Activated CD8-positive, alpha-beta memory T cell treated with anti-CD3 and anti-CD28 coated beads, Interleukin-2, amount 50 U/mL, for 1 hour (primary cell): ENCODE measurements around the gene MYBPC3.

Experiments used
- DNase-seq: peaks from one replicate; pipeline ENCODE4 v3.0.0-alpha.2; 2020; ENCODE audit errors: extremely low read depth

Gene MYBPC3

GRCh38 chr11:47384498-47384897, 32.0 kb upstream of the MYBPC3 start:
- no peak for DNase-seq

DNA sequence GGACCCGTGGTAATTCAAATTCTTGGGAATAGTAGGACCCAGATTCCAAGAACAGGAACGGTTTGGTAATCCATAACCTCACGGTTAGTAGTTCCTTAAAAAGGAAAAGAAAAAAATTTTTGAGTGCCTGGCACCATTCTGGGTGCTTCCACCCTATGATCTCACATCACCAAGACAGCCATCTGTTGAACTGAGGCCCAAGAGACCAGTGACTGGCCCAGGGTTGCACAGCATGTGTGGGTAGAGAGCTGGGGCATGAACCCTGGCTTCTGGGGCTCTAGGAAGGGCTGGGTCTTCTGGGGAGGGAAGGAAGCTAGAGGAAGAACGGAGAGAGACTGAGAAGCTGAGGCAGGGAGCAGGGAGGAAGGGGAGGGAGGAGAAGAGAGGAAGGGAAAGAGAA, 30.6 kb upstream of the MYBPC3 start:
- DNase-seq: no peak

GRCh38 chr11:47380078-47380477, 27.6 kb upstream of the MYBPC3 start:
- no peak for DNase-seq

DNA sequence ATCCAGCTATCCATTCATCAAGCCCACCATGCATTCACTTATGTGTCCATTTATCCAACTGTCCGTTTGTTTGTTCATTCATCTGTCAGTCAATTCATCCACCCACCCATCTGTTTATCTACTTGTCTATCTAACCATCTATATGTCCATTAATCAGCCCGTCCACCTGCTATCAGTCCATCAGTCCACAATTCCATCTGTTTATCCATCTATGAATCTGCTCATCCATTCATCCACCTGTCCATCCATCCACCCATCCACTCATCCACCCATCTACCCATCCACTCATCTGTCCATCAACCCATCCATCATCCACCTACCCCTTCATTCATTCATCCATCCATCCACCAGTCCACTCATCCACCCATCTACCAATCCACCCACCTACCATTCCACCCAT, 26.8 kb upstream of the MYBPC3 start:
- DNase-seq: no peak

GRCh38 chr11:47378836-47379170, 26.3 kb upstream of the MYBPC3 start:
- no peak for DNase-seq

GRCh38 chr11:47378010-47378835, 25.7 kb upstream of the MYBPC3 start, which contains the start of gene SPI1:
Gene SPI1 (minus strand): TSS chr11:47378547. CDS start chr11:47378353, 194 bp downstream.
- no peak for DNase-seq

GRCh38 chr11:47377571-47378009, 25.1 kb upstream of the MYBPC3 start:
- no peak for DNase-seq

DNA sequence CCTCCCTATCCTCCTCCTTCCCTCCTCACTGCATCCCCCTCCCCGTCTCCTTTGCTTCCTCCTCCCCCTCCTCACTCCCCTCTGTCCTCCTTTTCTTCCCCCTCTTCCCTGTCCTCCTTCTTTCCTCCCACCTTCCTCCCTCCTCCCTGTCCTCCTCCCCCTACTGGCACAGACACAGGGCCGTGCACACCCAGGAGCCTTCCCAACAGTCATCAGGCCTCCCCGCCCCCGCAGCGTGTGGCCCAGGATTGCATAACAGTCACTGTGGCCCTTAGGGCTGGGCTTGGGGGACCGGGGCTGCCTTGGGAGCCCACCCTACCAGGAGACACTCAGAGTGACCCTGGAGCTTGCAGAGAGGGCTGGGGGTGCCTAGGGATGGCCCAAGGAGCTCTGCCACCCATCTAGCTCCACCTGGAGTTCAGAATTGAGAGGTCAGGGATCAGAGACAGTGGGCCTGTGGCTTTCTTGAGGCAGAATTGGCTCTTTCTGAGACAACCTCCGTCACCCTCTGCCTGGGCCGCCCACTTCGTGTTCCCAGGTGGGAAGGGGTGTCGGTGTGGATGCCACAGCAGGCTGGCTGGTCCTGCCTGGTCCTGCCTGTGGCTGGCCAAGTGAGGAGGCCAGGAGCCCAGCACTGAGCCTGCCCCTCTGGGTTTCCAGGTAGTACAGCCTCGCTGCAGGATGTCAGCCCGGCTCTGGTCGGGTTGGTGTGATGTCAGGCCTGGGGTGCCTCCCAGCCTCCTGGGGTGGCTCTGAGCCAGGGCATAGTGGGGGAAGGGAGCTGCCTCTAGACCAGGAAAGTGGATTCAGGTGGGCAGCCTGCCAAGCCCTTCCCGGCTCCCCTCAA, 24.2 kb upstream of the MYBPC3 start:
- no peak for DNase-seq

DNA sequence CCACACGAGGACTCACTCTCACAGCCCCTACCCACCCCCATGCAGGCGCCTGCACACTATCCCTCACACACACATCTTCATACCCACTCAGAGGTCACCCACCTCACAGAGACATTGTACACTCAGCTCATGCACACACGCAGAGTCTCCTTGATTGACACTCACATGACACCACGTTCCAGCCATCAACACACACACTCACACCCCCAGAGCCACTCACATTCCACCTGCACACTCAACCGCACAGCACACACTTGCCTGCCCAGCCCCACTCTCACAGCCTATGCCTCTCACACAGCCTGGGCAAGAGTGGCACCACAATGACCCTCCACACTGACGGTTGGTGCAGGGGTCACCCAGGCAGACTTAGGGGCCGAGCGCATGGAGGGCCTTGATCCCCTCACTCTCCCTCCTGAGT, 23.6 kb upstream of the MYBPC3 start:
- no peak for DNase-seq

DNA sequence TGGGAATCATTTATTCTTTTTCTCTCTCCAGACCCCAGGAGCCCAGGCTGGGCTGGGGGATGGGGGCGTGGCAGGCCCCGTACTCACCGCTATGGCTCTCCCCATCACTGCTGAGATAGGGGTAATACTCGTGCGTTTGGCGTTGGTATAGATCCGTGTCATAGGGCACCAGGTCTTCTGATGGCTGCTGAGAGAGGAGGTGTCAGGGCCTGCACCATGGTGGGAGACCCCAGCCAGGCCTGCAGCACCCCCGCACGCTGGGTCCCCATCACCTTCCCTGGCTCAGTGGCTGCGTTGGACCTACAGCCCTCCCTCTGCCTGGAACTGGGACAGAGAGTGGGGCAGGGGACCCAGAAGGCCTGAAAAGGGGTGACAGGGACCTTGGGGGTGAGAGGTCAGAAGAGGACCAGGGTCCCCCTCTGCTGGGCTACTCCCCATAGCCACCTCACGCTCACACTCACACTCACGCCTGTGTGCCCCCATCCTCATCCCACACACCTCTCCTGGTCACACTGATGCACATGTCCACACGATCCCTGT, 23.1 kb upstream of the MYBPC3 start:
- DNase-seq: no peak

GRCh38 chr11:47375020-47375419, 22.5 kb upstream of the MYBPC3 start:
- DNase-seq: no peak

DNA sequence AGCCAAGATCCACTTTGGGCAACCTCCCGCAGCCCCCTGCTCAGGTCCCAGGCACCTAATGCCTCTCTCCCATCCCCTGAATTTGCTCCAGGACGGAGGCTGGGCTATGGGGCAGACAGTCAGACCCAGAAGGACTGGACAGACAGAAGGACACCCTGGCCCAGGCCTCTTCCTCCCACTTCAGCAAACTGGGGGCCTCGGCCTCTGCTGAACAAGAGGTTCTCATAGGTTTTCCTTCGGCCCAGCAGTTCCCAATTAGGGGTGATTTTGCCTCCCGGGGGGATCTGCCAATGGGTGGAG, 22.2 kb upstream of the MYBPC3 start:
- no peak for DNase-seq

DNA sequence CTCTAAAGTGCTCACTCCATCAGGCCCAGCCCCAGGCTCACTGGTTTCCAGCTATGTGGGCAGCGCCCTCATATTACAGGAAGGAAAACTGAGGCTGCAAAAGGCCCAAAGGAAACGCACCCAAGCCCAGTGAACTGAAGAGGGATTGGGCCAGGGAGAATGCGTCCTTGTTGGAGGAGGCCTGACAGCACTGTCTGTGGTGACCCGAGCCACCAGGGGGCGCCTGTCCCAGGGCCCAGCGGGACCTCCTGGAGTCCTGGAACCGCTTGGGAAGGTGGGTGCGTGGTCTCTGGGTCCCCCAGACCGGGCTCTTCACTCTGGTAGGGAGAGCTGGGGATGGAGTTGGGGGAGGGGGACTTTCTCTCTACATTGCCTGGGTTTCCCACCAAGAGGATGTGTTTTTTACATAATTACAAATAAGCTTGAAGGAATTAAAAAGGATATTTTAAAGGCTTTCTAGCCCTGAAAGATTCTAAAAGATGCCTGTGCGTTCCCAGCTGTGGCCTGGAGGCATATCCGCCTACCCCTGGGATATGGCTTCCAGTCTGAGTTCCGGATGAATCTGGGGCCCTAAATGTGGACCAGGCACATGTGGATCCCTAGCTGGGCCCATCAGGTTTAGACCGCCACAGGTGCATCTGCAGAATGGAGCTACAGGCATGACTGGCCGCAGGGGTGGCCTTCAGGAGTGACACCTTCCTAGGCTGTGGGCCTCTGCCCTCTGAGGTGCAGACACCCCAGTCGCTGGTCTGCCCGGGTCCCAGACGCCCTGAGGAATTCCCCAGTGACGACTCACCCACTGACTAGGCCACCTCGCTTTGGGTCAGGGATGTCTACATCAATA, 21.6 kb upstream of the MYBPC3 start:
- DNase-seq: peak; percentile 54

- DNase-seq: no peak
Observed at GRCh38 chr11:47372422-47372821, 19.9 kb upstream of the MYBPC3 start.

DNA sequence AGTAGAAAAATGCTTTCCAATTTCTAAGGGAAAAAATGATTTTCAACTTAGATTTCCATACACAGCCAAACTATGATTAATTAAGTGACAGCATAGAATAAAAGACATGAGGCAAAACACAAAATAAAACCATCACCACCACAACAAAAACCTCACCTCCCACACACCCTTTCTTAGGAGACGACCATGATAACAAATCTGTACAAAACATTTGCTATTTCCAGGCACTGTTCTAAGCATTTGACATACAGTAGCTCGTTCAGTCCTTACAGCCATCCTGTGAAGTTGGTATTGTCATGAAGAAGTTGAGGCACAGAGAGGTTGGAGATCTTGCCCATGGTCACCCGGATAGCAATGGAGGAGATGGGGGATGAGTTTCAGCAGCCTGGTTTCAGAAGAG, 17.2 kb upstream of the MYBPC3 start:
- no peak for DNase-seq

- DNase-seq: no peak
Observed at GRCh38 chr11:47366020-47366490, 13.6 kb upstream of the MYBPC3 start.

- DNase-seq: no peak
Observed at GRCh38 chr11:47361419-47361818, 8.9 kb upstream of the MYBPC3 start.

DNA sequence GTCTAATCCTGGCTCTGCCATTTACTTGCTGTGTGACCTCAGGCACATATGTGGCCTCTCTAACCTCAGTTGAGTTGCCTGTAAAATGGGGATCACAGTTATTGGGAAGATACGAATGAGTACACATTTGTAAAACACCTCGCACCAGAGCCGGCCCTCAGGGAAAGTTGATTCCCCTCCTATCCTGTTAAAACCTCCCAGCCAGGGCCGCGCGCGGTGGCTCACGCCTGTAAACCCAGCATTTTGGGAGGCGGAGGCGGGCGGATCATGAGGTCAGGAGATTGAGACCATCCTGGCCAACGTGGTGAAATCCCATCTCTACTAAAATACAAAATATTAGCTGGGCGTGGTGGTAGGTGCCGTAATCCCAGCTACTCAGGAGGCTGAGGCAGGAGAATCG, 7.8 kb upstream of the MYBPC3 start:
- DNase-seq: no peak

DNA sequence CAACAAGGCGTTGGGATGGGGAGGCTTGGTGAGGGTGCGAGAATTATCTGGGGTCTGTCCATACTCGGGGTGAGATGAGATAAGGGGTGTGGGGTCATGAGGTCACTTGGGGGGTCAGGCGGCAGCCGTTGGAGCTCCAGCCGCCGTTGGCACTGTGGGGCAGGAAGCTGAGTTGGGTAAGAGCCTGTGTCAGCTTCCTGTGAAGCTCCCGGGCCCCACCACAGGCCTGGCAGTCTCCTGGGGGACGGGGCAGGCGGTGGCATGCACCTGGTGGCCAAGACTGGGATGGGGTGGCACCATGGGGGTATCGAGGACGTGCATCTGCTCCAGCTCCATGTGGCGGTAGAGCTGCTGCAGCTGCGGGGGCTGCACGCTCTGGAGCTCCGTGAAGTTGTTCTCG, 7.1 kb upstream of the MYBPC3 start:
- no peak for DNase-seq

DNA sequence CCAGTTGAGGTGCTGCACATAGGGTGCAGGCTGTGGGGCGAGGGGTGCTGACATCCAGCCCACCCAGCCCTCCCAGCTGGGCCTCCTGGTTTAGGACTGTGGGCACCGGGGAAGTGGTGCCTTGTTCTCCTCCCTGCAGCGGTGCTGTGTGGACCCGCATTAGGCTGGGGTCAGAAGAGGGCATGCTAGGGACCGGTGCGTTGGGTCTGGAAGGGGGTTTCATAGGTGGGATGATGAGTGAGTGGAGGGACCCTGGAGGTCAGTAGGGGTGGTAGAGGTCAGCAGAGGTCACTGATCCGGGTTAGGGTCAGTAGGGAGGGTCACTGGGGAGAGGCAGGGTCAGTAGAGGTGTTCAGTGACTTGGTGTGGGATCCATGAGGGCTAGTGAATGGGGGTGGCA, 6.7 kb upstream of the MYBPC3 start:
- no peak for DNase-seq

DNA sequence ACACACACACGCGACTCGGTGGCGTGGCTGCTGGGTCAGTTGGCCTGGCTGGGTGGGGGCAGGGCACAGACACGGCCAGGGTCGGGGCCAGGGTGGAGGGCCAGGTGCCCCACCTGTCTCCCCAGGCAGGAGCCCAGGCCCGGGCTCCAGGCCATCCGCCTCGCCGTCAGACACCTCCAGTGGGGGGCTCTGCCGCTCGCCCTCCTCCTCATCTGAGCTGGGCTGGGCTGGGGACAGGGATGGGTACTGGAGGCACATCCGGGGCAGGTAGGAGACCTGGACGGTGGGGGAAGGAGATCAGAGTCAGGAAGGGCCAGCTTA, 6.2 kb upstream of the MYBPC3 start:
- no peak for DNase-seq
